ENCODE data around the gene SOX18.
"Not testable (repeated sequence)": the region's sequence is repeated elsewhere in the genome, so short reads cannot be mapped to it uniquely, and the experiment has no call there.

The SOX18 gene

GRCh38 chr20:64049060-64049877, at the start of gene SOX18:
SOX18 (minus strand) TSS chr20:64049639; CDS start chr20:64049516, 123 bp downstream.
- DNase-seq (ENCODE audit: low spot score): peak; percentile 54

- no peak for DNase-seq (ENCODE audit: low spot score)
Observed at GRCh38 chr20:64098471-64099013, 49.1 kb upstream of the SOX18 start.

- DNase-seq (ENCODE audit: low spot score): no peak
Observed at GRCh38 chr20:64096535-64096934, 47.1 kb upstream of the SOX18 start.

- no peak for DNase-seq (ENCODE audit: low spot score)
Observed at GRCh38 chr20:64095927-64096326, 46.5 kb upstream of the SOX18 start.

- DNase-seq (ENCODE audit: low spot score): no peak
Observed at GRCh38 chr20:64095455-64095854, 46.0 kb upstream of the SOX18 start.

GRCh38 chr20:64093013-64093503, 43.6 kb upstream of the SOX18 start:
- DNase-seq (ENCODE audit: low spot score): no peak

- DNase-seq (ENCODE audit: low spot score): no peak
Observed at GRCh38 chr20:64092258-64093012, 43.0 kb upstream of the SOX18 start.

GRCh38 chr20:64091770-64092169, 42.3 kb upstream of the SOX18 start:
- DNase-seq (ENCODE audit: low spot score): no peak

GRCh38 chr20:64091340-64091739, 41.9 kb upstream of the SOX18 start:
- no peak for DNase-seq (ENCODE audit: low spot score)

GRCh38 chr20:64090165-64090564, 40.7 kb upstream of the SOX18 start:
- DNase-seq (ENCODE audit: low spot score): no peak

- not testable (repeated sequence) for DNase-seq (ENCODE audit: low spot score)
Observed at GRCh38 chr20:64088586-64088985, 39.1 kb upstream of the SOX18 start.

GRCh38 chr20:64087226-64087825, 37.9 kb upstream of the SOX18 start:
- DNase-seq (ENCODE audit: low spot score): not testable (repeated sequence)

- DNase-seq (ENCODE audit: low spot score): no peak
Observed at GRCh38 chr20:64086801-64087200, 37.4 kb upstream of the SOX18 start.

GRCh38 chr20:64084685-64085152, 35.3 kb upstream of the SOX18 start:
- DNase-seq (ENCODE audit: low spot score): no peak

GRCh38 chr20:64083804-64084684, 34.6 kb upstream of the SOX18 start, which contains the start of gene LKAAEAR1:
LKAAEAR1 (minus strand) TSS chr20:64084398; CDS start chr20:64084219, 179 bp downstream.
- DNase-seq (ENCODE audit: low spot score): no peak

GRCh38 chr20:64083378-64083803, 34.0 kb upstream of the SOX18 start:
- peak; percentile 92 for DNase-seq (ENCODE audit: low spot score)

- DNase-seq (ENCODE audit: low spot score): no peak
Observed at GRCh38 chr20:64082820-64083377, 33.5 kb upstream of the SOX18 start.

GRCh38 chr20:64082126-64082731, 32.8 kb upstream of the SOX18 start:
- DNase-seq (ENCODE audit: low spot score): no peak

- DNase-seq (ENCODE audit: low spot score): no peak
Observed at GRCh38 chr20:64081624-64081964, 32.2 kb upstream of the SOX18 start.

Data from GM03348 (cell line).